GM10266 (cell line): ENCODE data around the gene UNKL.

ENCODE experiments used
- DNase-seq: peaks from one replicate; pipeline ENCODE4 v3.0.0; 2012; ENCODE audit errors: extremely low spot score
- CTCF ChIP-seq: IDR thresholded peaks from 2 replicates; pipeline ENCODE4 v1.5.1; 2012; ENCODE audit warnings: mild to moderate bottlenecking, low read depth; ENCODE audit not compliant: control insufficient read depth, insufficient read depth; ENCODE audit errors: missing control alignments

The UNKL gene

GRCh38 chr16:1422076-1422475, 7.6 kb upstream of the UNKL start:
- TF ChIP-seq CTCF = no peak
- no peak for DNase-seq

GRCh38 chr16:1420111-1420539, 5.6 kb upstream of the UNKL start:
- TF ChIP-seq CTCF = no peak

GRCh38 chr16:1416521-1416941, 2.0 kb upstream of the UNKL start:
- no peak for TF ChIP-seq CTCF
- no peak for DNase-seq

More at GRCh38 chr16:1420111-1420539, 5.6 kb upstream of the UNKL start:
- DNase-seq = no peak

GRCh38 chr16:1413684-1414531, 596 bp downstream of the UNKL start:
- TF ChIP-seq CTCF = peak; percentile 70
- DNase-seq = peak; percentile 84

- DNase-seq = no peak
- no peak for TF ChIP-seq CTCF
These were observed 1.7 kb downstream of the UNKL start for GRCh38 chr16:1412847-1413246.

GRCh38 chr16:1408171-1408837, 6.2 kb downstream of the UNKL start:
- peak; percentile 98 for DNase-seq
- no peak for TF ChIP-seq CTCF

- TF ChIP-seq CTCF = no peak
- DNase-seq = no peak
These were observed 6.8 kb downstream of the UNKL start for GRCh38 chr16:1407753-1408152.
